ENCODE results near the gene KRTAP9-2.
"Not testable (repeated sequence)": the region's sequence is repeated elsewhere in the genome, so short reads cannot be mapped to it uniquely, and the experiment has no call there.

KRTAP9-2 gene

DNA sequence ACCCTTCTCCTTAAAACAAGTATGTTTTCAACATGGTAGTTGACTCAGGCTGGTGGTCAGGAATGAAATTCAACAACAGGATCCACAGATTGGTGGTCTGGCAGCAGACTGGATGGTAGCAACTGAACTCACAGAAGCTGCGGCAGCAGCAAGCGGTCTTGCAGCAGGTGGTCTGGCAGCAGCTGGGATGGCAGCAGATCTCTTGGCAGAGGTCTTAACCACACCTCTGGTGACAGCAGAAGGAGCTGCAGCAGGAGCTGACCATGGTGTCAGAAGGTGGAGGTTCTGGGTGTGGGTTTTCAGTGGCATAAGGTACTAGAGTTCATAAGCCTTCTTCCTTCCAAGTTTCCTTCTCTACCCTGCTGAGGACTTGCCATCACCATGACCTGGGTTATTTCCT is 39.6 kb upstream of the KRTAP9-2 start:
- no peak for DNase-seq (ENCODE audit: low read depth)
- TF ChIP-seq, protein P1, sequence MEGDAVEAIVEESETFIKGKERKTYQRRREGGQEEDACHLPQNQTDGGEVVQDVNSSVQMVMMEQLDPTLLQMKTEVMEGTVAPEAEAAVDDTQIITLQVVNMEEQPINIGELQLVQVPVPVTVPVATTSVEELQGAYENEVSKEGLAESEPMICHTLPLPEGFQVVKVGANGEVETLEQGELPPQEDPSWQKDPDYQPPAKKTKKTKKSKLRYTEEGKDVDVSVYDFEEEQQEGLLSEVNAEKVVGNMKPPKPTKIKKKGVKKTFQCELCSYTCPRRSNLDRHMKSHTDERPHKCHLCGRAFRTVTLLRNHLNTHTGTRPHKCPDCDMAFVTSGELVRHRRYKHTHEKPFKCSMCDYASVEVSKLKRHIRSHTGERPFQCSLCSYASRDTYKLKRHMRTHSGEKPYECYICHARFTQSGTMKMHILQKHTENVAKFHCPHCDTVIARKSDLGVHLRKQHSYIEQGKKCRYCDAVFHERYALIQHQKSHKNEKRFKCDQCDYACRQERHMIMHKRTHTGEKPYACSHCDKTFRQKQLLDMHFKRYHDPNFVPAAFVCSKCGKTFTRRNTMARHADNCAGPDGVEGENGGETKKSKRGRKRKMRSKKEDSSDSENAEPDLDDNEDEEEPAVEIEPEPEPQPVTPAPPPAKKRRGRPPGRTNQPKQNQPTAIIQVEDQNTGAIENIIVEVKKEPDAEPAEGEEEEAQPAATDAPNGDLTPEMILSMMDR (IDR thresholded peaks at IDR 0.05; ENCODE audit: insufficient read depth, low read depth, low read length, missing control alignments): no peak
- H3K4me3 ChIP-seq (ENCODE audit: low read length): no peak overlapping the region

DNA sequence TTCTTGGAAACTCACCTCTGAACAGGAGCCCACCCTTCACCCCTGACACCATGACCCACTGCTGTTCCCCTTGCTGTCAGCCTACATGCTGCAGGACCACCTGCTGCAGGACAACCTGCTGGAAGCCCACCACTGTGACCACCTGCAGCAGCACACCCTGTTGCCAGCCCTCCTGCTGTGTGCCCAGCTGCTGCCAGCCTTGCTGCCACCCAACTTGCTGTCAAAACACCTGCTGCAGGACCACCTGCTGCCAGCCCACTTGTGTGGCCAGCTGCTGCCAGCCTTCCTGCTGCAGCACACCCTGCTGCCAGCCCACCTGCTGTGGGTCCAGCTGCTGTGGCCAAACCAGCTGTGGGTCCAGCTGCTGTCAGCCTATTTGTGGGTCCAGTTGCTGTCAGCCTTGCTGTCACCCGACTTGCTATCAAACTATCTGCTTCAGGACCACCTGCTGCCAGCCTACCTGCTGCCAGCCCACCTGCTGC is 36.6 kb upstream of the KRTAP9-2 start, which contains the start of gene KRTAP9-1:
KRTAP9-1 (plus strand) TSS at position 51 of the 482 bp plus-strand sequence; CDS start at position 51, 0 bp downstream.
- DNase-seq (ENCODE audit: low read depth); H3K4me3 ChIP-seq (ENCODE audit: low read length): not testable (repeated sequence)

DNA sequence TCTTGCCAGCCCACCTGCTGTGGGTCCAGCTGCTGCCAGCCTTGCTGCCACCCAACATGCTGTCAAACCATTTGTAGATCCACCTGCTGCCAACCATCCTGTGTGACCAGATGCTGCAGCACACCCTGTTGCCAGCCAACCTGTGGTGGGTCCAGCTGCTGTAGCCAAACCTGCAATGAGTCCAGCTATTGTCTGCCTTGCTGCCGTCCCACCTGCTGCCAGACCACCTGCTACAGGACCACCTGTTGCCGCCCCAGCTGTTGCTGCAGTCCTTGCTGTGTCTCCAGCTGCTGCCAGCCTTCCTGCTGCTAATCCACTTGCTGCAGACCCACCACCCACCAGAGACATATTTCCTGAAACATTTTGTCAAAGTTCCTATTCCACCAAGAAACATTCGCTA is 36.1 kb upstream of the KRTAP9-2 start:
- H3K4me3 ChIP-seq (ENCODE audit: low read length): no peak overlapping the region
- DNase-seq (ENCODE audit: low read depth): no peak
- TF ChIP-seq, protein P1 (IDR thresholded peaks at IDR 0.05; ENCODE audit: insufficient read depth, low read depth, low read length, missing control alignments): no peak

DNA sequence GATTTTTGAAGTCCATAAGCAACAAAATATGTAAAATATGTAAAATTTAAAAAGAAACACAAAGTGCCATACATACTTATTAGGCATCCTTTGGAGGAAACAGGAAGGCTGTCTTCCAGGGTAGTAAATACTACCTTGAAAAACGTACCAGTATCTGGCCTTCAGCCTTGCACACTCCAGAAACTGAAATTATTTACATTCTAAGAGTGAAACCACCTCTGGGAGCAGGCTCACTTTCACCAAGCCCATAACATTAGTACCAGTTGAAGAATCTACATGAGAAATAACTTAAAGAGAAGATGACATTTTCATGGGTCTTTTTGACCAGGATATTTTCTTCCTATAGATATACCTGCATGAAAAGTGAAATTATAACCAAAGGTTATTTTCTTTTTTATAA is 30.4 kb upstream of the KRTAP9-2 start:
- no peak overlapping the region for H3K4me3 ChIP-seq (ENCODE audit: low read length)
- TF ChIP-seq, protein P1 (IDR thresholded peaks at IDR 0.05; ENCODE audit: insufficient read depth, low read depth, low read length, missing control alignments): no peak
- no peak for DNase-seq (ENCODE audit: low read depth)

DNA sequence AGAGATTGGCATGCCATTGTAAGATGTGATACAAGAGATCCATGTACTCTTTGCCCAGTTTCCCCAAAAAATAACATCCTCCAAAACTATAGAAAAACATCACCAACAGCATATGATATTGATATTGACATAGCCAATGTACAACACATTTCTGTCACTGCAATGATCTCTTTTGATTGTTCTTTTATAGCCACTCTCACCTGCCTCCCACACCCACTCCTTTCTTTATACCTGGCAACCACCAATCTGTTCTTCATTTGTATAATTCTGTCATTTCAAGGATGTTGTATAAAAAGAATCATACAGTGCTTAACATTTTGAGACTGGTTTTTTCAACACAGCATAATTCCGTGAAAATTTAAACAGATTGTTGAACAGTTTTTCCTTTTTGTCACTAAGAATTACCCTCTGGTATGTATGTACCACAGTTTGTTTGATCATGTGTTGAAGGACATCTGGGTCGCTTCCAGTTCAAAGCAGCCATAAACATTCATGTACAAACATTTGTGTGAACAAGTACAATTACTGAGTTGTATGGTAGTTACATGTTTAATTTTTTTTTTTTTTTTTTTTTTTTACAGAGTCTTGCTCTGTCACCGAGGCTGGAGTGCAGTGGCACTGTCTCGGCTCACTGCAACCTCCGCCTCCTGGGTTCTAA is 26.9 kb upstream of the KRTAP9-2 start:
- no peak overlapping the region for H3K4me3 ChIP-seq (ENCODE audit: low read length)
- TF ChIP-seq, protein P1 (IDR thresholded peaks at IDR 0.05; ENCODE audit: insufficient read depth, low read depth, low read length, missing control alignments): no peak
- no peak for DNase-seq (ENCODE audit: low read depth)

DNA sequence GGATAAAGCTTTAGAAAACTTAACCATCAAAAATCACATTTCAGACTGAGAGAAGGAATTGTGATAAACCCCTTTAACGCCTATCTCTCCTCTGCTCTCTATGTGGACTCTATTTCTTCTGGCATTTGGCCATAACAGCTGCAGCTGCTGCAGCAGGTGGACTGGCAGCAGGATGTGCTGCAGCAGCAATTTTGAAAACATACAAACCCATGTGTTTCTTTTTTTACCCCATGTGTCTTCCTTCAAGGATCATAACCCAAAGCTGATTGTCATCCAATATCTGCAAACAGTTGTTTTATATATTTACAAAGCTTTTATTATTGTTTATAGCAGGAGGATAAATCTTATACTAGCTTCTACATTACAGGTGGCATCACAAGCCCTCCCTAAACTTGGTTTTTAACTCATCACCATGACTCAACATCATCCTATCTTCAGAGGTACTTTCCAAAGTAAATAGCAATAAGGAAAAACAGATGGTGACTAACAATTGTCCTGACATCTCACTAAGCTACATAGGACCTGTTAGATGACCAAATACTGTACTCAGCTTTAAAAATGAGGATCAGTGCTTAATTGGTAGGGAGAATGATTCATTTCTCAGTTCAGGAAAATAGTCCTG is 14.5 kb upstream of the KRTAP9-2 start:
- TF ChIP-seq, protein P1 (IDR thresholded peaks at IDR 0.05; ENCODE audit: insufficient read depth, low read depth, low read length, missing control alignments): no peak

DNA sequence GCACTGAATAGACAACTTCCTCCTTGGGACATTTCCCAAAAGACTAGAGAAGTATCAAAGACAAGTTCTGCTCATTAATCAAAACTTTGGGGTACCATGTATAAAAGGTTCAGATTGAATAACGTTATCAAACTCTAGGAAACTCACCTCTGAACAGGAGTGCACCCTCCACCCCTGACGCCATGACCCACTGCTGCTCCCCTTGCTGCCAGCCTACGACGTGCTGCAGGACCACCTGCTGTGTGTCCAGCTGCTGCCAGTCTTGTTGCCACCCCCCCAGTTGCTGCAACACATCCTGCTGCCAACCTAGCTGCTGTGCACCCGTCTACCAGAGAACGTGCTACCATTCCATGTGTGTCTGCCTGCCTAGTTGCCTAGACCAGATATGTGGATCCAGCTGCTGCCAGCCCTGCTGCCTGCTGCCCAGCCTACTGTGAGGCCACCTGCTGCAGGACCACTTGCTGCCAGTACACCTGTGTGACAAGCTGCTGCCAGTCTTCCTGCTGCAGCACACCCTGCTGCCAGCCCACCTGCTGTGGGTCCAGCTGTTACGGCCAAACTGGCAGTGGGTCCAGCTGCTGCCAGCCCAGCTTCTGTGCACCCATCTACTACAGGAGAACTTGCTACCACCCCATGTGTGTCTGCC is 13.8 kb upstream of the KRTAP9-2 start:
- H3K4me3 ChIP-seq (ENCODE audit: low read length): no peak overlapping the region
- TF ChIP-seq, protein P1 (IDR thresholded peaks at IDR 0.05; ENCODE audit: insufficient read depth, low read depth, low read length, missing control alignments): no peak
- DNase-seq (ENCODE audit: low read depth): no peak

More for the DNA sequence above, 14.5 kb upstream of the KRTAP9-2 start:
- DNase-seq (ENCODE audit: low read depth): peak; percentile 80
- no peak overlapping the region for H3K4me3 ChIP-seq (ENCODE audit: low read length)

Data from epithelial cell of esophagus (primary cell).